ENCODE results near the gene NAA60.

Gene NAA60

GRCh38 chr16:3503523-3503922, 60.0 kb downstream of the NAA60 start:
- no peak for TF ChIP-seq CTCF (IDR thresholded peaks at IDR 0.05; ENCODE audit: insufficient read depth, missing control alignments)
- no peak for FAIRE-seq
- DNase-seq (ENCODE audit: insufficient read length, low spot score) = no peak

GRCh38 chr16:3508736-3509135, 65.3 kb downstream of the NAA60 start:
- FAIRE-seq (no peak), DNase-seq (ENCODE audit: insufficient read length, low spot score) (no peak)
- no peak for TF ChIP-seq CTCF (IDR thresholded peaks at IDR 0.05; ENCODE audit: insufficient read depth, missing control alignments)

- no peak for TF ChIP-seq CTCF (IDR thresholded peaks at IDR 0.05; ENCODE audit: insufficient read depth, missing control alignments)
- FAIRE-seq = no peak
- DNase-seq (ENCODE audit: insufficient read length, low spot score) = no peak
These were observed 66.0 kb downstream of the NAA60 start for GRCh38 chr16:3509470-3509928.

GRCh38 chr16:3510416-3510815, 66.9 kb downstream of the NAA60 start:
- no peak for TF ChIP-seq CTCF (IDR thresholded peaks at IDR 0.05; ENCODE audit: insufficient read depth, missing control alignments)

GRCh38 chr16:3511286-3512180, 68.1 kb downstream of the NAA60 start:
- TF ChIP-seq CTCF (IDR thresholded peaks at IDR 0.05; ENCODE audit: insufficient read depth, missing control alignments) = no peak

More at GRCh38 chr16:3510416-3510815, 66.9 kb downstream of the NAA60 start:
- DNase-seq (ENCODE audit: insufficient read length, low spot score) (no peak), FAIRE-seq (no peak)

GRCh38 chr16:3513892-3514583, 70.6 kb downstream of the NAA60 start:
- no peak for FAIRE-seq
- TF ChIP-seq CTCF (IDR thresholded peaks at IDR 0.05; ENCODE audit: insufficient read depth, missing control alignments) = no peak
- DNase-seq (ENCODE audit: insufficient read length, low spot score) = no peak

More at GRCh38 chr16:3511286-3512180, 68.1 kb downstream of the NAA60 start:
- DNase-seq (ENCODE audit: insufficient read length, low spot score) = no peak
- FAIRE-seq = no peak

All from D721Med (cell line).